GM03348 (cell line): ENCODE results near the gene SCG5.

Source experiments
- DNase-seq: peaks from one replicate; pipeline ENCODE4 v3.0.0; 2012; ENCODE audit warnings: low spot score

SCG5 gene

GRCh38 chr15:32723171-32723948 lies 81.8 kb downstream of the SCG5 start:
- no peak for DNase-seq

GRCh38 chr15:32729700-32730395 lies 88.3 kb downstream of the SCG5 start:
- DNase-seq = no peak

DNA sequence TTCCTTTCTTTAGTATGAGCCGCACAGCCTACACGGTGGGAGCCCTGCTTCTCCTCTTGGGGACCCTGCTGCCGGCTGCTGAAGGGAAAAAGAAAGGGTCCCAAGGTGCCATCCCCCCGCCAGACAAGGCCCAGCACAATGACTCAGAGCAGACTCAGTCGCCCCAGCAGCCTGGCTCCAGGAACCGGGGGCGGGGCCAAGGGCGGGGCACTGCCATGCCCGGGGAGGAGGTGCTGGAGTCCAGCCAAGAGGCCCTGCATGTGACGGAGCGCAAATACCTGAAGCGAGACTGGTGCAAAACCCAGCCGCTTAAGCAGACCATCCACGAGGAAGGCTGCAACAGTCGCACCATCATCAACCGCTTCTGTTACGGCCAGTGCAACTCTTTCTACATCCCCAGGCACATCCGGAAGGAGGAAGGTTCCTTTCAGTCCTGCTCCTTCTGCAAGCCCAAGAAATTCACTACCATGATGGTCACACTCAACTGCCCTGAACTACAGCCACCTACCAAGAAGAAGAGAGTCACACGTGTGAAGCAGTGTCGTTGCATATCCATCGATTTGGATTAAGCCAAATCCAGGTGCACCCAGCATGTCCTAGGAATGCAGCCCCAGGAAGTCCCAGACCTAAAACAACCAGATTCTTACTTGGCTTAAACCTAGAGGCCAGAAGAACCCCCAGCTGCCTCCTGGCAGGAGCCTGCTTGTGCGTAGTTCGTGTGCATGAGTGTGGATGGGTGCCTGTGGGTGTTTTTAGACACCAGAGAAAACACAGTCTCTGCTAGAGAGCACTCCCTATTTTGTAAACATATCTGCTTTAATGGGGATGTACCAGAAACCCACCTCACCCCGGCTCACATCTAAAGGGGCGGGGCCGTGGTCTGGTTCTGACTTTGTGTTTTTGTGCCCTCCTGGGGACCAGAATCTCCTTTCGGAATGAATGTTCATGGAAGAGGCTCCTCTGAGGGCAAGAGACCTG lies 89.5 kb downstream of the SCG5 start:
- DNase-seq = peak; percentile 55

- DNase-seq = no peak
Measured at GRCh38 chr15:32732574-32733157, 91.2 kb downstream of the SCG5 start.

- no peak for DNase-seq
Measured at GRCh38 chr15:32733281-32733680, 91.8 kb downstream of the SCG5 start.

GRCh38 chr15:32735989-32736700 lies 94.6 kb downstream of the SCG5 start:
- DNase-seq = no peak

DNA sequence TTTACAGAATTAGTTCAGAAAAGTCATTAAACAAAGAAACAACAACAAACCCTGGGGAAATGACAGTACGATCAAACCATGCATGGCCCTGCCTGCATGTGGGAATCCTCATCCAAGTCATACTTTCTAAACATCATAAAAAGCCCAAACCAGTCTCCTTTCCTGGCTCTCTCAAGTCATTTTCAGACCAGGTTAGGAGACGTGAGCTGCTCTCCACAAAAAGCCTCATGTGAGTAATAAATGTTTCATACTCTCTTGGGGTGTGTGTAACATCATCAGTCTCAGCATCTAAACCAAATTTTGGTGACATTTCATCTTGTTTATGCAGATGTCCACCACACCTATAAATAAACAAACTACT lies 95.2 kb downstream of the SCG5 start:
- DNase-seq = no peak

GRCh38 chr15:32737304-32737703 lies 95.8 kb downstream of the SCG5 start:
- DNase-seq = no peak

DNA sequence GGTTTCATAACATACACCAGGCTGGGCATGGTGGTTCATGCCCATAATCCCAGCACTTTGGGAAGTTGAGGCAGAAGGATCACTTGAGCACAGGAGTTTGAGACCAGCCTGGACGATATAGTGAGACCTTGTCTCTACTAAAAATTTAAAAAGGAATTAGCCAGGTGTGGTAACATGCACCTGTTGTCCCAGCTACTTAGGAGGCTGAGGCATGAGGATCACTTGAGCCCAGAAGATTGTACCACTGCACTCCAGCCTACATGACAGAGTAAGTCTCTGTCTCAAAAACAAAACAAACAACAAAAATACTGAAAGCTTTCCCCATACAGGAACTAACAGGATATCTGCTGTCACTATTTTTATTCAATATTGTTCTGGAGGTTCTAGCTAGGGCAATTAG lies 97.2 kb downstream of the SCG5 start:
- no peak for DNase-seq

GRCh38 chr15:32739522-32740063 lies 98.1 kb downstream of the SCG5 start:
- DNase-seq = no peak

GRCh38 chr15:32743411-32744140 lies 102.1 kb downstream of the SCG5 start:
- DNase-seq = no peak

DNA sequence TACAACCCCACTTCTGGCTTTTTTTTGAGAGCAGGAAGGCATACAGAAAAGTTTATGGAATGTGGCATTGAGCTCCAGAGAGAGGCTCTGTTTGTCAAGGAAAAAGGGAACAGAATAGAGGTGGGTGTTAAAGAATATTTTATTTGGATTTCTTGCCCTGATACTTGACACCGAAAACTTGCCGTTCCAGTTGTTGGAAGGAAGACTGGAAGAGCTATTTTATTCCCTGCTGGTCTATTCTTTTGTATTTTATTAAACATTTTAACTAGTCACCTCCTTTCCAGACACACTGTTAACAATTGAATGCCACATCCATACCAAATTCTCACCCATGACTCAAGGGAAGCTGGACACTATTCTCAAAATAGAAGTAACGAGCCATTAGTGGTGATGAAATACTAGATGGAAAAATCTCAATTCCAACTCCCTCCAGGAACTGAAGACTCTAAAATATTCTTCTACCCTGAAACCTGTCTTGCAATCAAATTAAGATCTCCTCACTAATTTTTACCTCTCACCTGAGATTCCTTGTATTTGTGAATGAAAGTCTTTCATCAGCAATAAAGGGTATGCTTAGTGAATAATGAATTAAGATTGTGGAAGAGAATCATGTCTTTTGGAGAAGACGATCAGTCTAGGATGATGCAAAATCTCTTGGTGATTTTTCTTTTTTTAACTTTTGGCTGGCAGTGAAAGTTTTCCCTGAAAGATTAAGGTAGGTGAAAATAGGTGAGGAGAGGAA lies 104.8 kb downstream of the SCG5 start:
- peak; percentile 30 for DNase-seq
